DMS 273 (cell line): ENCODE measurements around the gene ENTREP3.

Experiments
- DNase-seq: peaks from one replicate; lab custom pipeline; 2025; ENCODE audit not compliant: unreplicated experiment; lab: John Stamatoyannopoulos, UW

ENTREP3 gene

GRCh38 chr1:155278689-155279160 lies 23.4 kb upstream of the ENTREP3 start:
- DNase-seq, result no peak

GRCh38 chr1:155277902-155278688 lies 22.8 kb upstream of the ENTREP3 start:
- DNase-seq, result peak; percentile 78

- DNase-seq, result peak; percentile 99
These were observed 22.0 kb upstream of the ENTREP3 start, which contains the start of gene HCN3 for GRCh38 chr1:155277070-155277901. Gene HCN3 (plus strand): TSS chr1:155277463. CDS start chr1:155277591, 128 bp downstream.

- peak; percentile 99 for DNase-seq
These were observed 18.3 kb upstream of the ENTREP3 start, which contains the start of gene CLK2 for GRCh38 chr1:155273343-155274245. Gene CLK2 (minus strand): TSS chr1:155273504. CDS start chr1:155270977, 2,527 bp downstream.

GRCh38 chr1:155272466-155273342 lies 17.4 kb upstream of the ENTREP3 start:
- DNase-seq, result peak; percentile 89

- no peak for DNase-seq
These were observed 14.1 kb upstream of the ENTREP3 start for GRCh38 chr1:155269381-155269780.

GRCh38 chr1:155268630-155269029 lies 13.3 kb upstream of the ENTREP3 start:
- DNase-seq, result no peak

- DNase-seq, result no peak
These were observed 12.1 kb upstream of the ENTREP3 start for GRCh38 chr1:155267373-155267772.

- DNase-seq, result no peak
These were observed 11.3 kb upstream of the ENTREP3 start for GRCh38 chr1:155266553-155266952.

GRCh38 chr1:155263067-155263466 lies 7.8 kb upstream of the ENTREP3 start:
- no peak for DNase-seq

- DNase-seq, result peak; percentile 99
These were observed 6.8 kb upstream of the ENTREP3 start, which contains the start of gene SCAMP3 for GRCh38 chr1:155261852-155262673. Gene SCAMP3 (minus strand): TSS chr1:155262360. CDS start chr1:155262151, 209 bp downstream.

GRCh38 chr1:155261493-155261851 lies 6.2 kb upstream of the ENTREP3 start:
- DNase-seq, result no peak

- DNase-seq, result no peak
These were observed 5.0 kb upstream of the ENTREP3 start for GRCh38 chr1:155260276-155260675.

- peak; percentile 52 for DNase-seq
These were observed 972 bp upstream of the ENTREP3 start for GRCh38 chr1:155256058-155256852.

- DNase-seq, result peak; percentile 62
These were observed 505 bp downstream of the ENTREP3 start for GRCh38 chr1:155254714-155255242.

- DNase-seq, result peak; percentile 48
These were observed 1.0 kb downstream of the ENTREP3 start for GRCh38 chr1:155254228-155254713.

GRCh38 chr1:155253797-155254196 lies 1.5 kb downstream of the ENTREP3 start:
- no peak for DNase-seq

GRCh38 chr1:155253208-155253607 lies 2.1 kb downstream of the ENTREP3 start:
- no peak for DNase-seq
